HepG2 (cell line): ENCODE results near the gene NCBP3. TPM values are rescaled to one million over a fixed set of nuclear protein-coding genes. Genes with fewer than 3 reads are reported as not detected.
"Not testable (repeated sequence)": the region's sequence is repeated elsewhere in the genome, so short reads cannot be mapped to it uniquely, and the experiment has no call there.

Experiments
- ATAC-seq: fragments of 200-7000 bp; cut with Tn5 transposase; 3 replicates; pipeline ENCODE4 v1.9.1; 2020; ENCODE audit warnings: mild to moderate bottlenecking, moderate library complexity
- BruUV-seq: library from RNA; stranded (reverse); fragments of 400-500 nt; replicated peaks from 2 replicates; lab custom pipeline; 2021; lab: Mats Ljungman, UMichigan
- CTCF ChIA-PET: fragments of 300-600 bp; formaldehyde crosslinking; extraction: SDS; loops from one replicate; lab custom pipeline; 2021; ENCODE audit warnings: low total read pairs, inconsistent platforms, low intra/inter-chr PET ratio; lab: Yijun Ruan, JAX
- POLR2A ChIA-PET: fragments of 350-600 bp; sonication (Branson Sonifier 250); formaldehyde crosslinking; loops from one replicate; lab custom pipeline; 2020; ENCODE audit warnings: antibody characterized with exemption, inconsistent platforms; lab: Yijun Ruan, JAX
- DNase-seq: peaks from one replicate; pipeline ENCODE4 v3.0.0-alpha.2; 2015; ENCODE audit warnings: low spot score
- FAIRE-seq: peaks from 3 replicates; lab custom pipeline; 2011; peaks lifted over from hg19 to GRCh38; lab: Jason Lieb, UNC
- H2AFZ ChIP-seq: one replicate; pipeline ENCODE4 v1.6.1; 2011; ENCODE audit warnings: low read length, inconsistent platforms
- H3K27ac ChIP-seq: fragments of 300-600 bp; 3 replicates; pipeline ENCODE4 v1.8.0; 2011; ENCODE audit warnings: mixed run types, mild to moderate bottlenecking, mixed read lengths, low read length, inconsistent platforms; ENCODE audit not compliant: insufficient read depth; ENCODE audit errors: extremely low read length
- H3K27me3 ChIP-seq, 2 experiments: fragments of 200-600 bp in 1 of 2; 2 replicates in 1 of 2; 3 replicates in 1 of 2; pipeline versions ENCODE4 v1.6.0 to v1.8.0; 2011; ENCODE audit warnings: low read length in 2 of 2, mild to moderate bottlenecking in 2 of 2, moderate library complexity in 2 of 2, inconsistent platforms in 1 of 2; ENCODE audit not compliant: insufficient read depth in 2 of 2, control insufficient read depth in 1 of 2
- H3K36me3 ChIP-seq, 2 experiments: fragments of 200-600 bp in 1 of 2; replicated peaks in 1 of 2; 2 replicates in 1 of 2; 3 replicates in 1 of 2; pipeline versions ENCODE4 v1.5.1 to v1.8.0; 2011; ENCODE audit warnings: low read length in 2 of 2, inconsistent platforms in 1 of 2; ENCODE audit not compliant: insufficient read depth in 2 of 2, control insufficient read depth in 1 of 2
- H3K4me1 ChIP-seq: 2 replicates; pipeline ENCODE4 v1.5.1; 2012; ENCODE audit warnings: low read length, inconsistent platforms; ENCODE audit not compliant: insufficient read depth
- H3K4me2 ChIP-seq: 2 replicates; pipeline ENCODE4 v1.6.0; 2011; ENCODE audit warnings: low read depth, low read length, inconsistent platforms
- H3K4me3 ChIP-seq, 3 experiments: fragments of 200-600 bp in 1 of 3; sonication (generic), shearing (Covaris generic) in 1 of 3; replicated peaks in 1 of 3; 2 replicates each; pipeline ENCODE4 v1.5.1; 2011 to 2016; ENCODE audit warnings: low read length in 3 of 3, inconsistent platforms in 2 of 3, low read depth in 2 of 3, mild to moderate bottlenecking in 2 of 3, control low read depth in 1 of 3, mixed read lengths in 1 of 3; ENCODE audit not compliant: insufficient read depth in 1 of 3
- H3K79me2 ChIP-seq: one replicate; pipeline ENCODE4 v1.6.1; 2011; ENCODE audit warnings: low read length, inconsistent platforms; ENCODE audit not compliant: insufficient read depth
- H3K9ac ChIP-seq: 2 replicates; pipeline ENCODE4 v1.6.0; 2011; ENCODE audit warnings: mild to moderate bottlenecking, low read depth, low read length, inconsistent platforms; ENCODE audit not compliant: insufficient read depth
- H3K9me3 ChIP-seq: 2 replicates; pipeline ENCODE4 v1.5.1; 2012; ENCODE audit warnings: mild to moderate bottlenecking, low read length
- H4K20me1 ChIP-seq: 2 replicates; pipeline ENCODE4 v1.6.0; 2011; ENCODE audit warnings: inconsistent platforms, mild to moderate bottlenecking, low read length, moderate library complexity; ENCODE audit not compliant: insufficient read depth
- AGO2 ChIP-seq: fragments of 200-400 bp; formaldehyde crosslinking; optimal IDR thresholded peaks from 2 replicates; pipeline ENCODE3; 2017; ENCODE audit warnings: mild to moderate bottlenecking, low read depth, low read length, moderate library complexity
- HOXA7 ChIP-seq: sonication (generic); formaldehyde crosslinking; IDR thresholded peaks from 2 replicates; pipeline ENCODE4 v1.8.1; 2022; ENCODE audit warnings: mild to moderate bottlenecking, missing genetic modification reagents, moderate library complexity
- KLF16 ChIP-seq, 2 experiments: sonication (generic) in 1 of 2; formaldehyde crosslinking in 1 of 2; IDR thresholded peaks; 2 replicates each; pipeline versions ENCODE4 v1.6.1 to v1.8.0; 2016 to 2023; ENCODE audit warnings: missing genetic modification reagents in 2 of 2, missing compliant biosample characterization in 1 of 2
- ZFP36L1 ChIP-seq: sonication (generic); formaldehyde crosslinking; IDR thresholded peaks from 2 replicates; pipeline ENCODE4 v1.8.0; 2022; ENCODE audit warnings: mild to moderate bottlenecking, missing genetic modification reagents, moderate library complexity
- whole genome bisulfite sequencing: methylation state at CpG from one replicate; pipeline ENCODE4 v1.1.6; 2017; ENCODE audit warnings: low lambda C conversion rate; 5-methylcytosine and 5-hydroxymethylcytosine counted together
- in situ Hi-C: cut with HindIII; loops from 2 replicates; pipeline ENCODE4 v1.10.0; 2017; ENCODE audit warnings: low pct_unique_long_range_greater_than_20kb; ENCODE audit not compliant: extremely low pct_ligation_motif_present
- intact Hi-C: fragments of 100-400 bp; cut with micrococcal nuclease; formaldehyde crosslinking; loops from one replicate; pipeline ENCODE4 v1.10.0; 2022; ENCODE audit not compliant: unreplicated experiment
- polyA plus RNA-seq, 8 experiments: library from polyadenylated mRNA; depleted of rRNA in 3 of 8; stranded (reverse) in 7 of 8; unstranded in 1 of 8; fragments of >200 nt; fragmentation: Illumina TruSeq in 4 of 8; extraction: Trizol in 4 of 8; gene quantifications; 2 replicates each; pipeline versions ENCODE4 v1.2.1 to v1.2.3, GENCODE V29; 2011 to 2016; ENCODE audit warnings: low read depth in 4 of 8, missing spikeins in 1 of 8, mixed read lengths in 1 of 8; ENCODE audit not compliant: insufficient read depth in 1 of 8
- total RNA-seq, 5 experiments: library from RNA; depleted of rRNA; stranded (reverse); fragments of >200 nt; fragmentation: Illumina TruSeq; extraction: Trizol; gene quantifications; 2 replicates each; pipeline ENCODE4 v1.2.3, GENCODE V29; 2016; ENCODE audit warnings: low read depth in 1 of 5
- TF ChIP-seq, protein P1 (sequence below): sonication (generic); formaldehyde crosslinking; IDR thresholded peaks from 2 replicates; pipeline ENCODE4 v1.5.1; 2020; ENCODE audit warnings: mild to moderate bottlenecking, missing genetic modification reagents, borderline replicate concordance

NCBP3 gene
- total and polyA plus RNA-seq, 2 of the 13 experiments (the other 11 are each of a cell fraction or from before 2014, with no cell fraction given), result 19.5 to 24.8 TPM

DNA sequence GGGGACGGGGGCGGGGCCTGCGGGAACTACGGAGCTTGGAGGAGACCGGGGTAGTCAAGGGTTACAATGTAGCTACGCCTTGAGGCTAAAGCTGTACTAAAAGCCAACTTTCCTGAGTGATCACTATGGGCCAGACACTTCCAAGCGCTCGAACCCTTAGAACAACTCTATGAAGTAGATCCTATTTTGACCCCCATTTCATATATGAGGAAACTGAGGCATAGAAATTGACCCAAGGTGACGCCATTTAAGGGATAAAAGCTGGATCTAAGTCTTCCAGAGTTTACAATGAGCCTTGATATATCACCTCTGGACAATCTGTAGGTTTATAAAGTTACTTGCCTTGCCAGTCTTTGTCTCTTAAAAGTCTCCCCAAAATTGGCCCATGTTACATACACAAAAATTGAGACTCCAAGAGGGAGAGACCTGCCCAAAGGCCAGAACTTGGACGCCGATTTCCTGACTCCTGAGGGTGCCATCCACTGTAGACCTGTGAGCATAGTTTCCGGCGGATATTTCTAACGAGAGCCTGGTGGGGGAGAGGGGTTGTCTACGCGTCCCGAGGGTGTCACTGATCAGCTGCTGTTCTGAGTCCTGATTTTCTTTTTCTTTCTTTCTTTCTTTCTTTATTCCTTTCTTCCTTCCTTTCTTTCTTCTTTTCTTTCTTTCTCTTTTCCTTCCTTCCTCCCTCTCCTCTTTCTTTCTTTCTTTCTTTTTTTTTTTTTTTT, 555 bp upstream of the NCBP3 start (continued):
- TF ChIP-seq, protein P1, sequence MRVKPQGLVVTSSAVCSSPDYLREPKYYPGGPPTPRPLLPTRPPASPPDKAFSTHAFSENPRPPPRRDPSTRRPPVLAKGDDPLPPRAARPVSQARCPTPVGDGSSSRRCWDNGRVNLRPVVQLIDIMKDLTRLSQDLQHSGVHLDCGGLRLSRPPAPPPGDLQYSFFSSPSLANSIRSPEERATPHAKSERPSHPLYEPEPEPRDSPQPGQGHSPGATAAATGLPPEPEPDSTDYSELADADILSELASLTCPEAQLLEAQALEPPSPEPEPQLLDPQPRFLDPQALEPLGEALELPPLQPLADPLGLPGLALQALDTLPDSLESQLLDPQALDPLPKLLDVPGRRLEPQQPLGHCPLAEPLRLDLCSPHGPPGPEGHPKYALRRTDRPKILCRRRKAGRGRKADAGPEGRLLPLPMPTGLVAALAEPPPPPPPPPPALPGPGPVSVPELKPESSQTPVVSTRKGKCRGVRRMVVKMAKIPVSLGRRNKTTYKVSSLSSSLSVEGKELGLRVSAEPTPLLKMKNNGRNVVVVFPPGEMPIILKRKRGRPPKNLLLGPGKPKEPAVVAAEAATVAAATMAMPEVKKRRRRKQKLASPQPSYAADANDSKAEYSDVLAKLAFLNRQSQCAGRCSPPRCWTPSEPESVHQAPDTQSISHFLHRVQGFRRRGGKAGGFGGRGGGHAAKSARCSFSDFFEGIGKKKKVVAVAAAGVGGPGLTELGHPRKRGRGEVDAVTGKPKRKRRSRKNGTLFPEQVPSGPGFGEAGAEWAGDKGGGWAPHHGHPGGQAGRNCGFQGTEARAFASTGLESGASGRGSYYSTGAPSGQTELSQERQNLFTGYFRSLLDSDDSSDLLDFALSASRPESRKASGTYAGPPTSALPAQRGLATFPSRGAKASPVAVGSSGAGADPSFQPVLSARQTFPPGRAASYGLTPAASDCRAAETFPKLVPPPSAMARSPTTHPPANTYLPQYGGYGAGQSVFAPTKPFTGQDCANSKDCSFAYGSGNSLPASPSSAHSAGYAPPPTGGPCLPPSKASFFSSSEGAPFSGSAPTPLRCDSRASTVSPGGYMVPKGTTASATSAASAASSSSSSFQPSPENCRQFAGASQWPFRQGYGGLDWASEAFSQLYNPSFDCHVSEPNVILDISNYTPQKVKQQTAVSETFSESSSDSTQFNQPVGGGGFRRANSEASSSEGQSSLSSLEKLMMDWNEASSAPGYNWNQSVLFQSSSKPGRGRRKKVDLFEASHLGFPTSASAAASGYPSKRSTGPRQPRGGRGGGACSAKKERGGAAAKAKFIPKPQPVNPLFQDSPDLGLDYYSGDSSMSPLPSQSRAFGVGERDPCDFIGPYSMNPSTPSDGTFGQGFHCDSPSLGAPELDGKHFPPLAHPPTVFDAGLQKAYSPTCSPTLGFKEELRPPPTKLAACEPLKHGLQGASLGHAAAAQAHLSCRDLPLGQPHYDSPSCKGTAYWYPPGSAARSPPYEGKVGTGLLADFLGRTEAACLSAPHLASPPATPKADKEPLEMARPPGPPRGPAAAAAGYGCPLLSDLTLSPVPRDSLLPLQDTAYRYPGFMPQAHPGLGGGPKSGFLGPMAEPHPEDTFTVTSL, result peak; percentile 54; the same call in 1 of the 2 replicates
- 0 out of 2 replicates have a peak, but pooled peaks have one; percentile 27 for TF ChIP-seq HOXA7 (CRISPR knock-in tag)

DNA sequence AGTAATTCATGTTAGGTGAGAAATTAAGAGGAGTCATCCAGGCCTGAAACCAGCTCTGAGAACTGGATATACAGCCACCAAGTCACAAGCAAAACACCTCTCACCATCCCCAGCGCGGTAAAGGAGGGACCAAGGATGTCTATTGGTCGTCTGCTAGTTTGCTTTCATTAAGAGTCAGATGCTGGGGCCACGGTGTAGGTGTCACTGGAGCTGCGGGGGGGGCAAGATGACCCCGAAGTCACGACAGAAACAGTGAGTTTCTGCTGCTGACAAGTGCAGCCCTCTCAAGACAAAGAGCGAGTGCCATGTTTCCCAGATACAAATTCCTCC, 790 bp downstream of the NCBP3 start:
- DNase-seq (no peak), ATAC-seq (no peak; the same call in 2 of the 3 replicates), FAIRE-seq (no peak)
- Histone ChIP-seq H3K4me3 (peak overlapping the region; percentile 97 to 98 (median 98)), H3K9me3 (no peaks in the 10 kb centered on the region), H2AFZ (no peak overlapping the region), H3K27ac (peak overlapping the region; percentile 80), H3K79me2 (peaks cover 28% of the 10 kb centered on the region), H3K9ac (peak overlapping the region; percentile 96), H4K20me1 (peaks cover 3% of the 10 kb centered on the region; the same call in 1 of the 2 replicates), H3K36me3 (peaks cover 2 to 26% of the 10 kb centered on the region in 2 experiments; a peak in 3 of 5 replicates), H3K4me1 (peaks cover 43% of the 10 kb centered on the region), H3K27me3 (no peaks in the 10 kb centered on the region; a peak in 1 of 5 replicates), H3K4me2 (peak overlapping the region; percentile 82)
- TF ChIP-seq ZFP36L1 (CRISPR knock-in tag) (0 out of 2 replicates have a peak, but pooled peaks have one; percentile 30), KLF16 (CRISPR knock-in tag; IDR thresholded peaks at IDR 0.05) (0 out of 4 replicates have a peak, but pooled peaks of 1 of the 2 experiments have one; percentile 6), AGO2 (no peak)
- BruUV-seq, result no TSS peak
- in situ Hi-C loops (no loop called here), intact Hi-C loops (loop anchor here (5.0 kb wide), 1 partner anchor 62 kb away; no protein-coding TSS in a partner anchor)
- WGBS, result 0% methylated on average over 7 of the region's 8 CpGs
- CTCF ChIA-PET, result interaction anchor here (1.0 kb wide), 1 partner anchor 108 kb away, joined by 3 read pairs; no protein-coding TSS in a partner anchor
- POLR2A ChIA-PET, result interaction anchor here (0.5 to 2.3 kb wide), 9 partner anchors 12 to 299 kb away, joined by 3 to 12 read pairs (median 6); partner anchors contain the start of gene HASPIN

DNA sequence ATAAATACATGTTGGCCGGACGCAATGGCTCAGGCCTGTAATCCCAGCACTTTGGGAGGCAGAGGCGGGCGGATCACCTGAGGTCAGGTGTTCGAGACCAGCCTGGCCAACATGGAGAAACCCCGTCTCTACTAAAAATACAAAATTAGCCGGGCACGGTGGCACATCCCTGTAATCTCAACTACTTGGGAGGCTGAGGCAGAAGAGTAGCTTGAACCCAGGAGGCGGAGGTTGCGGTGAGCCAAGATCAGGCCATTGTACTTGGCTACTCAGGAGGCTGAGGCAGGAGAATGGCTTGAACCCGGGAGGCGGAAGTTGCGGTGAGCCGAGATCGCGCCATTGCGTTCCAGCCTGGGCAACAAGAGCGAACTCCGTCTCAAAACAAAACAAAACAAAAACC, 1.5 kb downstream of the NCBP3 start:
- in situ Hi-C loops, result not testable (repeated sequence)

More for the DNA sequence above, 1.5 kb downstream of the NCBP3 start:
- BruUV-seq, H2AFZ ChIP-seq, ATAC-seq, CTCF ChIA-PET, FAIRE-seq, H3K27me3 ChIP-seq, H4K20me1 ChIP-seq, DNase-seq, H3K27ac ChIP-seq, H3K9me3 ChIP-seq: not testable (repeated sequence)
- H3K4me3 ChIP-seq, result peak overlapping the region in 2 of 3 experiments; percentile 97 to 98; a peak in 3 of 6 replicates
- intact Hi-C loops, result loop anchor here (5.0 kb wide), 1 partner anchor 107 kb away; no protein-coding TSS in a partner anchor
- WGBS, result 96% methylated on average over 19 of the region's 19 CpGs
- H3K4me1 ChIP-seq, result peaks cover 36% of the 10 kb centered on the region
- H3K79me2 ChIP-seq, result peaks cover 28% of the 10 kb centered on the region
- POLR2A ChIA-PET, result interaction anchor here (1.2 kb wide), 1 partner anchor 46 kb away, joined by 3 read pairs; no protein-coding TSS in a partner anchor
- H3K4me2 ChIP-seq, result peak overlapping the region; percentile 82
- H3K9ac ChIP-seq, result peak overlapping the region; percentile 96
- peaks cover 4 to 33% of the 10 kb centered on the region in 2 experiments; a peak in 4 of 5 replicates for H3K36me3 ChIP-seq
